Ammon's horn (tissue), 1 donor: ENCODE data around the gene GJB5.

ENCODE experiments used
- DNase-seq: peaks from one replicate; pipeline ENCODE4 v3.0.0-alpha.2; 2016; ENCODE audit warnings: low spot score

Gene GJB5

GRCh38 chr1:34776911-34777310 lies 22.1 kb downstream of the GJB5 start:
- DNase-seq = no peak

- no peak for DNase-seq
Observed at GRCh38 chr1:34777519-34778321, 22.9 kb downstream of the GJB5 start.

GRCh38 chr1:34778381-34778780 lies 23.5 kb downstream of the GJB5 start:
- DNase-seq = no peak

GRCh38 chr1:34779005-34779404 lies 24.2 kb downstream of the GJB5 start:
- DNase-seq = no peak

GRCh38 chr1:34779526-34779925 lies 24.7 kb downstream of the GJB5 start:
- DNase-seq = no peak

GRCh38 chr1:34779962-34780361 lies 25.1 kb downstream of the GJB5 start:
- no peak for DNase-seq

- DNase-seq = no peak
Observed at GRCh38 chr1:34780528-34780927, 25.7 kb downstream of the GJB5 start.

- DNase-seq = no peak
Observed at GRCh38 chr1:34781071-34781843, 26.4 kb downstream of the GJB5 start, which contains the start of gene GJB3. TSS of gene GJB3 (plus strand) at chr1:34781214. CDS start at chr1:34784763, 3,549 bp downstream.

- no peak for DNase-seq
Observed at GRCh38 chr1:34781844-34782391, 27.1 kb downstream of the GJB5 start.

GRCh38 chr1:34784751-34785221 lies 29.9 kb downstream of the GJB5 start:
- no peak for DNase-seq

- DNase-seq = no peak
Observed at GRCh38 chr1:34785231-34785874, 30.5 kb downstream of the GJB5 start.

GRCh38 chr1:34785875-34786470 lies 31.1 kb downstream of the GJB5 start:
- DNase-seq = no peak

GRCh38 chr1:34786521-34787325 lies 31.9 kb downstream of the GJB5 start:
- DNase-seq = peak; percentile 93

GRCh38 chr1:34787461-34788420 lies 32.9 kb downstream of the GJB5 start:
- no peak for DNase-seq

- DNase-seq = no peak
Observed at GRCh38 chr1:34790985-34791384, 36.1 kb downstream of the GJB5 start.

GRCh38 chr1:34792424-34792823 lies 37.6 kb downstream of the GJB5 start:
- DNase-seq = no peak

GRCh38 chr1:34792868-34793727 lies 38.3 kb downstream of the GJB5 start, which contains the start of gene GJA4:
TSS of gene GJA4 (plus strand) at chr1:34792999. CDS start at chr1:34794214, 1,215 bp downstream.
- no peak for DNase-seq

- no peak for DNase-seq
Observed at GRCh38 chr1:34794001-34794789, 39.3 kb downstream of the GJB5 start.
